Fibroblast of lung (primary cell): ENCODE data around the gene PDAP1. TPM values are rescaled to one million over a fixed set of nuclear protein-coding genes. Genes with fewer than 3 reads are reported as not detected.

Experiments used
- DNase-seq, 2 donors: peaks; one replicate each; pipeline versions ENCODE4 v3.0.0 to v3.0.0-alpha.2; 2010; ENCODE audit warnings: low read depth in 2 of 2
- H2AFZ ChIP-seq: 2 replicates; pipeline ENCODE4 v1.5.1; 2012; ENCODE audit warnings: low read length, control low read depth, inconsistent platforms
- H3K27ac ChIP-seq: 2 replicates; pipeline ENCODE4 v1.5.1; 2011; ENCODE audit warnings: low read length, control low read depth; ENCODE audit not compliant: insufficient read depth
- H3K27me3 ChIP-seq: 2 replicates; pipeline ENCODE4 v1.5.1; 2011; ENCODE audit warnings: mild to moderate bottlenecking, low read length; ENCODE audit not compliant: control insufficient read depth, insufficient read depth
- H3K36me3 ChIP-seq: 2 replicates; pipeline ENCODE4 v1.5.1; 2011; ENCODE audit warnings: low read length; ENCODE audit not compliant: control insufficient read depth, insufficient read depth
- H3K4me1 ChIP-seq: 2 replicates; pipeline ENCODE4 v1.5.1; 2011; ENCODE audit warnings: low read length; ENCODE audit not compliant: control insufficient read depth, insufficient read depth; ENCODE audit errors: extremely low read depth
- H3K4me2 ChIP-seq: 2 replicates; pipeline ENCODE4 v1.5.1; 2011; ENCODE audit warnings: low read length, control low read depth; ENCODE audit not compliant: insufficient read depth; ENCODE audit errors: extremely low read depth
- H3K4me3 ChIP-seq, 4 experiments: fragments of 200-600 bp in 1 of 4; sonication (generic) in 1 of 4; replicated peaks in 1 of 4; 2 replicates each; pipeline ENCODE4 v1.5.1; 2011 to 2016; ENCODE audit warnings: low read length in 4 of 4, low read depth in 3 of 4, mild to moderate bottlenecking in 3 of 4, control low read depth in 2 of 4, inconsistent platforms in 1 of 4, mixed read lengths in 1 of 4; ENCODE audit not compliant: insufficient read depth in 1 of 4; ENCODE audit errors: control extremely low read depth in 1 of 4
- H3K79me2 ChIP-seq: 2 replicates; pipeline ENCODE4 v1.5.1; 2012; ENCODE audit warnings: mild to moderate bottlenecking, low read length, inconsistent platforms; ENCODE audit not compliant: control insufficient read depth, insufficient read depth
- H3K9ac ChIP-seq: 2 replicates; pipeline ENCODE4 v1.5.1; 2011; ENCODE audit warnings: mild to moderate bottlenecking, low read length, control low read depth; ENCODE audit not compliant: insufficient read depth
- H3K9me3 ChIP-seq: 2 replicates; pipeline ENCODE4 v1.5.1; 2012; ENCODE audit warnings: low read depth, low read length; ENCODE audit not compliant: control insufficient read depth, insufficient read depth
- H4K20me1 ChIP-seq: 2 replicates; pipeline ENCODE4 v1.5.1; 2011; ENCODE audit warnings: low read length; ENCODE audit not compliant: control insufficient read depth, insufficient read depth; ENCODE audit errors: extremely low read depth
- CTCF ChIP-seq, 2 donors: IDR thresholded peaks in 1 of 2; conservative IDR thresholded peaks in 1 of 2; 1 replicate in 1 of 2; 2 replicates in 1 of 2; pipeline ENCODE4 v1.5.1; 2011 to 2012; ENCODE audit warnings: low read length in 2 of 2, control low read depth in 1 of 2, inconsistent platforms in 1 of 2, low read depth in 1 of 2, mild to moderate bottlenecking in 1 of 2
- EZH2 ChIP-seq: IDR thresholded peaks from 2 replicates; pipeline ENCODE4 v1.5.1; 2012; ENCODE audit warnings: low read length, control low read depth, mild to moderate bottlenecking; ENCODE audit errors: missing control alignments
- polyA plus RNA-seq, 2 donors: library from polyadenylated mRNA; depleted of rRNA in 1 of 2; stranded (reverse) in 1 of 2; unstranded in 1 of 2; fragments of >200 nt; gene quantifications; 2 replicates each; pipeline ENCODE4 v1.2.1, GENCODE V29; 2011 to 2012; ENCODE audit warnings: missing spikeins in 1 of 2
- total RNA-seq: library from RNA; depleted of rRNA; stranded (reverse); fragments of >200 nt; gene quantifications from 2 replicates; pipeline ENCODE4 v1.2.1, GENCODE V29; 2014

Gene PDAP1
- total and polyA plus RNA-seq, 2 donors (not counting 1 experiment from before 2014, with no cell fraction given) = 29.6 to 105 TPM

GRCh38 chr7:99446096-99446495, 37.7 kb upstream of the PDAP1 start:
- TF ChIP-seq CTCF (conservative IDR thresholded peaks at IDR 0.05 in 1 of 2, IDR thresholded peaks at IDR 0.05 in 1 of 2; ENCODE audit: low read depth in 1 of 2, low read length in 2 of 2) = no peak
- no peak for TF ChIP-seq EZH2
- Histone ChIP-seq H4K20me1 (no peaks in the 10 kb centered on the region), H3K4me2 (no peak overlapping the region), H3K4me3 (no peak overlapping the region), H3K4me1 (no peaks in the 10 kb centered on the region), H3K79me2 (peaks cover 6% of the 10 kb centered on the region), H3K9me3 (no peaks in the 10 kb centered on the region), H3K36me3 (peaks cover 17% of the 10 kb centered on the region), H3K9ac (no peak overlapping the region), H3K27ac (no peak overlapping the region), H3K27me3 (no peaks in the 10 kb centered on the region), H2AFZ (no peak overlapping the region)
- peak in 1 of 2 donors; percentile 21 for DNase-seq

DNA sequence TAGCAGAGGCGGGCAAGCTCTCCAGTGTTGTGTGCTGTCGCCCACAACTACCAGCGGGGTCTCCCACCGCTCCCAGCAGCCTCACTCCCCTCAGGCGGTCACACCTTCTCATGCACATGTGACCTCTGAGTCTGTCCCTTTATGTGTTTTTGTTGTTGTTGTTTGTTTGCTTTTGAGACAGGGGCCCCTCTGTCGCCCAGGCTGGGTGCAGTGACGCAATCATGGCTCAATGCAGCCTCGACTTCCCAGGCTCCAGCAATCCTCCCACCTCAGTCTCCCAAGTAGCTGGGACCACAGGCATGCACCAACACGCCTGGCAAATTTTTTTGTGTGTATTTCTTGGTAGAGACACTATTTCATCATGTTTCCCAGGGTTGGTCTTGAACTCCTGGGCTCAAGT, 31.8 kb upstream of the PDAP1 start:
- Histone ChIP-seq H3K27me3 (no peaks in the 10 kb centered on the region), H3K27ac (no peak overlapping the region), H3K4me1 (peaks cover 10% of the 10 kb centered on the region), H2AFZ (no peak overlapping the region), H3K79me2 (peaks cover 34% of the 10 kb centered on the region), H3K9me3 (no peaks in the 10 kb centered on the region), H3K36me3 (peaks cover 4% of the 10 kb centered on the region), H3K9ac (no peak overlapping the region), H4K20me1 (no peaks in the 10 kb centered on the region), H3K4me2 (peak overlapping the region; percentile 94), H3K4me3 (peak overlapping the region; percentile 90 to 98 (median 95))
- DNase-seq = peak; percentile 12 to 28
- no peak for TF ChIP-seq CTCF (conservative IDR thresholded peaks at IDR 0.05 in 1 of 2, IDR thresholded peaks at IDR 0.05 in 1 of 2; ENCODE audit: low read depth in 1 of 2, low read length in 2 of 2)
- no peak for TF ChIP-seq EZH2

DNA sequence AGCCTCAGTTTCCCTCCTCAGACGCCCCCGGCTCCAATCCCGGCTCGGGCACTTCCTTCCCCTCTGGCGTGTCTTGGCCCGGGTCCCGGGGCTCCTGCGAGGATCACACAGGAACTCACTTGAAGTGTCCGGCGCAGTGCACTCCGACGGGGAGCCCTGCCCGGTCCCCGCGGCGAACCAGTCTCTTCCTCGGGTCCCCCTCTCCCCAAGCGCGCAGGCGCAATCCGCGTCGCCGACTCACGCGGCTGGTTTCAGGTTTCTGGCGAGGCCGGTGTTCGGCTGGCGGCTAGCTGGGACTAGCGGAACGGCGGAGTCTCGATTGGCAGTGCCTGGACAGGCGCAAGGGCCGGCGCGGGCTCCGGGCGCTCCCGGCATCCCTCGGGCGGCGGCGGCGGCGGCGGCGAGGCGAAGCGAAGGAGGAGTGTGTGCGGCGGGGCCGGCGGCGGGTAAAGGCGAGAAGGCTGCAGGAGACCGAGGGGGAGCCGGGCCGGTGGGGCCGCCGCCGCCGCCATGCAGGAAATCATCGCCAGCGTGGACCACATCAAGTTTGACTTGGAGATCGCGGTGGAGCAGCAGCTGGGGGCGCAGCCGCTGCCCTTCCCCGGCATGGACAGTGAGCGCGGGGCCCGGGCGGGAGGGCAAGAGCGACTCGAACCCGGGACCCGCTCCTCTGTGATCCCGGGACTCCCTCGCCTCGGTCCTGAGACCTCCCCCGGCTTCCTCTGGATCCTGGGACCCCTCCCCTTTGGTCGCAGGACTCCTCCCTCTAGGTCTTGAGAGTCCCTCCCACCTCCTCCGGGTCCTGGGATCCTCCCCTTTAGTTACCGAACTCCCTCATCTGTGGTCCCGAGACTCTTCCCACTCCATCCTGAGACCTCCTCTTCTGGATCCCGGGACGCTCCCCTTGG, 30.4 kb upstream of the PDAP1 start, which contains the start of the genes CPSF4 and PTCD1:
TSS of gene CPSF4 (plus strand) at position 371 of the 908 bp plus-strand sequence. CDS start at position 511, 140 bp downstream.
TSS of gene PTCD1 (minus strand) at position 226 of the 908 bp plus-strand sequence. CDS start 3,556 bp downstream, outside the sequence.
- TF ChIP-seq CTCF (conservative IDR thresholded peaks at IDR 0.05 in 1 of 2, IDR thresholded peaks at IDR 0.05 in 1 of 2; ENCODE audit: low read depth in 1 of 2, low read length in 2 of 2) = no peak
- no peak for TF ChIP-seq EZH2
- Histone ChIP-seq H3K4me3 (peak within 1 kb of the TSS; percentile 90 to 98 (median 95)), H3K79me2 (peaks cover 34% of the 10 kb centered on the region)

More for the DNA sequence above, 30.4 kb upstream of the PDAP1 start, which contains the start of the genes CPSF4 and PTCD1:
- Histone ChIP-seq H3K9ac (peak within 1 kb of the TSS; percentile 83), H3K27me3 (no peaks in the 10 kb centered on the region), H3K9me3 (no peaks in the 10 kb centered on the region), H2AFZ (peak within 1 kb of the TSS; percentile 79), H3K27ac (peak within 1 kb of the TSS; percentile 80), H4K20me1 (no peaks in the 10 kb centered on the region), H3K4me2 (peak within 1 kb of the TSS; percentile 94), H3K36me3 (no peaks in the 10 kb centered on the region), H3K4me1 (peaks cover 10% of the 10 kb centered on the region)
- DNase-seq = peak; percentile 94
